Measurements from ENCODE around the gene PAM. TPM values are rescaled to one million over a fixed set of nuclear protein-coding genes. Genes with fewer than 3 reads are reported as not detected.

Gene PAM
- total and polyA plus RNA-seq, 2 of the 8 experiments (the other 6 are each of a cell fraction or from before 2014, with no cell fraction given): 30.4 to 67.8 TPM

DNA sequence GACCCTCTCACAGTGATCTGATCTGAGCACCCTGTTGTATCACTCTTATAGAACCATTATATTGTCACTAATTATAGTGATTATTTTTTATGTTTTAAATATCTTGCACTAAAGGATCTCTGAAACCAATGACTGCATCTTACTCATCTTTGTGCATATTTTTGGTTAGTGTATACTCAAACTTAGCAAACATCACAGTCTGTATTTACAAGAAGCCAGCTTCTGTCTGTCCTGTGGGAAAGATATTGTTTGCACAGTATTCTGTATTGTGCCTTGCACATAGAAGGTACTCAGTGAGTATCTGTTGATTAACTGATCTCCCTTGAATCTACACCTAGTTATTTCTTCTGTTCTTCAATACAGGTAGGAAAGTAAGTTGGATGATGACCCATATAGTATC is 131.5 kb downstream of the PAM start:
- Histone ChIP-seq H2BK15ac (ENCODE audit: low read length) (no peak overlapping the region), H3K56ac (replicated peaks; ENCODE audit: insufficient read length, low read depth, low read length) (no peak overlapping the region), H3K14ac (ENCODE audit: insufficient read length) (no peak overlapping the region), H3K4ac (replicated peaks; ENCODE audit: insufficient read length, low read depth, low read length) (no peak overlapping the region), H3K4me3 (ENCODE audit: extremely low read depth in 1 of 4, insufficient read depth in 2 of 4, low read depth in 3 of 4, low read length in 4 of 4) (no peak overlapping the region), H3K9me3 (ENCODE audit: insufficient read depth in 2 of 2, low read depth in 1 of 2, low read length in 1 of 2) (no peaks in the 10 kb centered on the region), H2BK12ac (ENCODE audit: low read depth, low read length) (no peak overlapping the region), H3K4me1 (replicated peaks in 1 of 4; ENCODE audit: control insufficient read depth in 3 of 4, insufficient read depth in 4 of 4, low read length in 3 of 4) (no peaks in the 10 kb centered on the region), H3K27me3 (replicated peaks in 1 of 4; ENCODE audit: control insufficient read depth in 3 of 4, extremely low read depth in 1 of 4, insufficient read depth in 3 of 4, low read length in 3 of 4) (no peaks in the 10 kb centered on the region), H2BK120ac (replicated peaks; ENCODE audit: low read depth, low read length) (no peak overlapping the region), H2BK5ac (ENCODE audit: low read depth, low read length) (no peak overlapping the region), H2AK5ac (ENCODE audit: low read depth, low read length) (no peak overlapping the region), H3K23ac (ENCODE audit: insufficient read length) (no peak overlapping the region), H3K36me3 (ENCODE audit: control insufficient read depth in 2 of 4, insufficient read depth in 4 of 4, low read length in 3 of 4) (no peaks in the 10 kb centered on the region), H4K91ac (replicated peaks; ENCODE audit: insufficient read length, low read length) (no peak overlapping the region), H4K8ac (ENCODE audit: extremely low read depth, insufficient read depth, low read length) (no peak overlapping the region), H2AFZ (ENCODE audit: low read length) (no peak overlapping the region), H3K18ac (ENCODE audit: extremely low read depth, low read length) (no peak overlapping the region), H2BK20ac (ENCODE audit: low read length) (no peak overlapping the region), H4K20me1 (replicated peaks in 1 of 2; ENCODE audit: control insufficient read depth in 1 of 2, insufficient read depth in 2 of 2, low read length in 2 of 2) (no peaks in the 10 kb centered on the region), H3K23me2 (ENCODE audit: low read depth, low read length) (no peaks in the 10 kb centered on the region; the same call in 1 of the 2 replicates), H3K9ac (replicated peaks in 1 of 4; ENCODE audit: extremely low read depth in 1 of 4, low read depth in 3 of 4, low read length in 3 of 4) (no peak overlapping the region), H3K79me2 (ENCODE audit: control insufficient read depth in 1 of 2, insufficient read depth in 2 of 2, low read length in 2 of 2) (no peaks in the 10 kb centered on the region), H3K4me2 (ENCODE audit: insufficient read depth in 1 of 2, low read depth in 2 of 2, low read length in 2 of 2) (no peak overlapping the region), H3K79me1 (ENCODE audit: low read depth, low read length) (no peaks in the 10 kb centered on the region; the same call in 1 of the 2 replicates), H4K5ac (ENCODE audit: insufficient read length, low read depth, low read length) (no peak overlapping the region), H3K27ac (ENCODE audit: low read depth, low read length) (no peak overlapping the region)
- DNase-seq (ENCODE audit: low read depth in 1 of 2, low spot score in 2 of 2) (no peak), FAIRE-seq (no peak)
- ChIA-PET CTCF (ENCODE audit: partially characterized antibody) (no interaction called here), POLR2A (ENCODE audit: partially characterized antibody) (no interaction called here)
- TF ChIP-seq CBX8 (IDR thresholded peaks at IDR 0.05; ENCODE audit: borderline replicate concordance, low read depth, low read length) (no peak), JUN (IDR thresholded peaks at IDR 0.05; ENCODE audit: low read depth, low read length) (no peak), TBP (IDR thresholded peaks at IDR 0.05; ENCODE audit: low read depth, low read length) (no peak), ZNF274 (IDR thresholded peaks at IDR 0.05; ENCODE audit: borderline replicate concordance, extremely low read depth, low read length) (no peak), EP300 (IDR thresholded peaks at IDR 0.05; ENCODE audit: borderline replicate concordance in 1 of 2, low read depth in 2 of 2, low read length in 2 of 2) (no peak), SP1 (IDR thresholded peaks at IDR 0.05; ENCODE audit: low read depth, low read length) (no peak), SAP30 (IDR thresholded peaks at IDR 0.05; ENCODE audit: insufficient read depth, insufficient replicate concordance, low read length) (no peak), HDAC2 (IDR thresholded peaks at IDR 0.05; ENCODE audit: borderline replicate concordance in 1 of 2, low read depth in 2 of 2, low read length in 2 of 2) (no peak), NANOG (IDR thresholded peaks at IDR 0.05; ENCODE audit: insufficient read depth, low read depth, low read length, poor library complexity, severe bottlenecking) (no peak), HDAC6 (IDR thresholded peaks at IDR 0.05; ENCODE audit: low read depth, low read length) (no peak), TAF7 (optimal IDR thresholded peaks at IDR 0.05; ENCODE audit: borderline replicate concordance, low read depth, low read length) (no peak)
- TF ChIP-seq, protein P1, sequence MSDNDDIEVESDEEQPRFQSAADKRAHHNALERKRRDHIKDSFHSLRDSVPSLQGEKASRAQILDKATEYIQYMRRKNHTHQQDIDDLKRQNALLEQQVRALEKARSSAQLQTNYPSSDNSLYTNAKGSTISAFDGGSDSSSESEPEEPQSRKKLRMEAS (IDR thresholded peaks at IDR 0.05): no peak
- TF ChIP-seq, protein P2, sequence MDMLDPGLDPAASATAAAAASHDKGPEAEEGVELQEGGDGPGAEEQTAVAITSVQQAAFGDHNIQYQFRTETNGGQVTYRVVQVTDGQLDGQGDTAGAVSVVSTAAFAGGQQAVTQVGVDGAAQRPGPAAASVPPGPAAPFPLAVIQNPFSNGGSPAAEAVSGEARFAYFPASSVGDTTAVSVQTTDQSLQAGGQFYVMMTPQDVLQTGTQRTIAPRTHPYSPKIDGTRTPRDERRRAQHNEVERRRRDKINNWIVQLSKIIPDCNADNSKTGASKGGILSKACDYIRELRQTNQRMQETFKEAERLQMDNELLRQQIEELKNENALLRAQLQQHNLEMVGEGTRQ (IDR thresholded peaks at IDR 0.05; ENCODE audit: low read length): no peak

Measured in H1 (cell line).